HG02938 (cell line): Measurements from ENCODE around the gene ST6GALNAC3.
A peak's percentile ranks its signal among the peaks of the same experiment; 100 is the strongest.

Experiments
- ATAC-seq: cut with Tn5 transposase; IDR thresholded peaks from one replicate; pipeline ENCODE4 v1.9.1; 2021; ENCODE audit warnings: mild to moderate bottlenecking, moderate library complexity; ENCODE audit not compliant: unreplicated experiment

Gene ST6GALNAC3

GRCh38 chr1:76279101-76279748 lies 204.7 kb downstream of the ST6GALNAC3 start:
- no peak for ATAC-seq

GRCh38 chr1:76281306-76281705 lies 206.8 kb downstream of the ST6GALNAC3 start:
- no peak for ATAC-seq

GRCh38 chr1:76284842-76285241 lies 210.3 kb downstream of the ST6GALNAC3 start:
- no peak for ATAC-seq

- no peak for ATAC-seq
These were observed 211.1 kb downstream of the ST6GALNAC3 start for GRCh38 chr1:76285578-76286135.

- no peak for ATAC-seq
These were observed 213.4 kb downstream of the ST6GALNAC3 start for GRCh38 chr1:76287917-76288316.

GRCh38 chr1:76288758-76289483 lies 214.4 kb downstream of the ST6GALNAC3 start:
- no peak for ATAC-seq

GRCh38 chr1:76289692-76290091 lies 215.1 kb downstream of the ST6GALNAC3 start:
- no peak for ATAC-seq

GRCh38 chr1:76290271-76290670 lies 215.7 kb downstream of the ST6GALNAC3 start:
- no peak for ATAC-seq

- no peak for ATAC-seq
These were observed 216.6 kb downstream of the ST6GALNAC3 start for GRCh38 chr1:76291191-76291590.

- no peak for ATAC-seq
These were observed 217.2 kb downstream of the ST6GALNAC3 start for GRCh38 chr1:76291737-76292136.

- ATAC-seq: peak; percentile 53
These were observed 218.1 kb downstream of the ST6GALNAC3 start for GRCh38 chr1:76292418-76293184.

- no peak for ATAC-seq
These were observed 219.3 kb downstream of the ST6GALNAC3 start for GRCh38 chr1:76293831-76294230.

- peak; percentile 83 for ATAC-seq
These were observed 220.1 kb downstream of the ST6GALNAC3 start for GRCh38 chr1:76294482-76295194.

- ATAC-seq: no peak
These were observed 223.9 kb downstream of the ST6GALNAC3 start for GRCh38 chr1:76298399-76298798.

- no peak for ATAC-seq
These were observed 224.5 kb downstream of the ST6GALNAC3 start for GRCh38 chr1:76299036-76299435.

- ATAC-seq: no peak
These were observed 226.0 kb downstream of the ST6GALNAC3 start for GRCh38 chr1:76300556-76300955.

- ATAC-seq: no peak
These were observed 228.3 kb downstream of the ST6GALNAC3 start for GRCh38 chr1:76302711-76303339.

- no peak for ATAC-seq
These were observed 228.8 kb downstream of the ST6GALNAC3 start for GRCh38 chr1:76303340-76303717.

GRCh38 chr1:76313304-76313703 lies 238.8 kb downstream of the ST6GALNAC3 start:
- ATAC-seq: no peak

- ATAC-seq: no peak
These were observed 240.2 kb downstream of the ST6GALNAC3 start for GRCh38 chr1:76314730-76315129.
